IPS-18c (cell line): Measurements from ENCODE around the gene MFN2.

Experiments
- H3K4me3 ChIP-seq: 2 replicates; pipeline ENCODE4 v1.7.0; 2013; ENCODE audit warnings: low read depth, mild to moderate bottlenecking, low read length, moderate library complexity; ENCODE audit not compliant: insufficient read depth
- H3K9me3 ChIP-seq: one replicate; pipeline ENCODE4 v1.6.1; 2013; ENCODE audit warnings: mild to moderate bottlenecking, low read length, moderate library complexity; ENCODE audit not compliant: control insufficient read depth, insufficient read depth

MFN2 gene

DNA sequence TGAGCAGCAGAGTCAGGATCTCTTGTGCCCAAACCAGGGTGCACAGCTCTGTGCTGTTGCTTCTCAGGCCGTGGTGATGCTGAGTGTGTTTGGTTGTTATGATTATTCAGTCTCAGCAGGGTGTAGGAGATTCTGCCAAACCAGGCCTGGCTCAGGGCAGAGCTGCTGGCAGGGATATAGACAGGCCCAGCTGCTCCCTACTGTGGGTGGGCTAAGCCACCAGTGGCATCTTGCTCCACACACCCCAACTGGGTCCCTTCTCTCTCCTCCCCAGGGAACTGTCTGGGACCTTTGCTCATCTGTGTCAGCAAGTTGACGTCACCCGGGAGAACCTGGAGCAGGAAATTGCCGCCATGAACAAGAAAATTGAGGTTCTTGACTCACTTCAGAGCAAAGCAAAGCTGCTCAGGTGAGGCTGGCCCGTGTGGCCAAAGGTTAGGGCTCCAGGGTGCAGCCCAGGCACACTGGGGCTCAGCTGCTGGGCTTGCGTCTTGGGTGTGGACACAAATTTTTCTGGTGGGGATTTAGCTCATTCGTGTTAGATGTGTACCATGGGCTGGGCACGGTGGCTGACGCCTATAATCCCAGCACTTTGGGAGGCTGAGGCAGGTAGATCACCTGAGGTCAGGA, 29.2 kb downstream of the MFN2 start:
- no peak overlapping the region for H3K4me3 ChIP-seq
- H3K9me3 ChIP-seq = peaks cover 4% of the 10 kb centered on the region

DNA sequence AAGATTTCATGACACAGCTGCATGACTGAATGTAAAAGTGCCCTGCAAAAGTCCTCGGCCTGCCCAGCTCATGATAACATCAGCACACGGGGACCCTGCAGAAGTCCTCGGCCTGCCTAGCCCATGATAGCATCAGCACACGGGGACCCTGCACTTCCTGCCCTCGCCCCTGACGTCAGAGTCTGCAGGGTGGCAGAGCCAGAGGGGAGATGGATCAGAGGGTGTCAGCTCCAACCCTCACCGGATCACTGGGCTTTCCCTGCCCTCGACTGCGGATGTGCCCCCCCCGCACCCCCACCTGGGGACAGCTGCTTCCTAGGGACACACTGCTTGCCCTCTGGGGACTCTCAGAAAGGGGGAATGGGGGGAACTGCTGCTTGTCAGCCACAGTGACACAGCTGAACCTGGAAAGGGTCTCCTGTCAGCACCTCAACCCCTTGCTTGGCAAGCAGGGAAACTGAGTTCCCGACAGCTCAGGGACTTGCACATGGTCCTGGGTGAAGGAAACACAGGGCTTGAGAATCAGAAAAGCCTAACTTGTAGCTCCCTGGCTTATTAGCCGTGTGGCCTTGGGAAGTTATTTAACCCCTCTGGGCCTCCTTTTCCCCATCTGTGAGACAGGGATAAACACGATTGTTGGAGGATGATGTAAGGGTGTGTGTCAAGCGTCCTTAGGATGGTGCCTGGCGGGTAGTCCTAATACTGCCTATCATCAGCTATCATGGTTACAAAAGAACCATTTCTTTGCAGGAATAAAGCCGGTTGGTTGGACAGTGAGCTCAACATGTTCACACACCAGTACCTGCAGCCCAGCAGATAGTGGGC, 30.7 kb downstream of the MFN2 start:
- Histone ChIP-seq H3K4me3 (no peak overlapping the region), H3K9me3 (peaks cover 4% of the 10 kb centered on the region)

DNA sequence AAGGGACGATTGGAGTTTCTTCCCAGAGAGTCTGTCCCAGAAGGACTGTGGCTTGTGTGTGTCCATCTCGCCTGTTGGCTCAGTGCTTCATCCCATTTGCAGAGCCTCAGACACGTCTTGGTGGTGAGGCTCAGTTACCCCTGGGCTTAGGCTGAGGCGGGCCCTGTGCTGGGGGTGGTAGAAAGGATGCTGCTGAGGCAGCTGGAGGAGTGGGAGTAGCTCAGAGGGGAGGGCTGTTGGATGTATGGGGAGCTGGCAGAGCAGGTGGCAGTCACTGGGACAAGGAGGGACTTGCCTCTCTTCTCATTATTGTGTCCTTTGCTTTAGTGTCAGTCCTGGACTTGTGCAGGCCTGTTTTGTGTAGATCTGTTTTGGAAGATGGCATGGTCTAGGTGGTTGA, 31.8 kb downstream of the MFN2 start:
- Histone ChIP-seq H3K9me3 (peaks cover 4% of the 10 kb centered on the region), H3K4me3 (no peak overlapping the region)

DNA sequence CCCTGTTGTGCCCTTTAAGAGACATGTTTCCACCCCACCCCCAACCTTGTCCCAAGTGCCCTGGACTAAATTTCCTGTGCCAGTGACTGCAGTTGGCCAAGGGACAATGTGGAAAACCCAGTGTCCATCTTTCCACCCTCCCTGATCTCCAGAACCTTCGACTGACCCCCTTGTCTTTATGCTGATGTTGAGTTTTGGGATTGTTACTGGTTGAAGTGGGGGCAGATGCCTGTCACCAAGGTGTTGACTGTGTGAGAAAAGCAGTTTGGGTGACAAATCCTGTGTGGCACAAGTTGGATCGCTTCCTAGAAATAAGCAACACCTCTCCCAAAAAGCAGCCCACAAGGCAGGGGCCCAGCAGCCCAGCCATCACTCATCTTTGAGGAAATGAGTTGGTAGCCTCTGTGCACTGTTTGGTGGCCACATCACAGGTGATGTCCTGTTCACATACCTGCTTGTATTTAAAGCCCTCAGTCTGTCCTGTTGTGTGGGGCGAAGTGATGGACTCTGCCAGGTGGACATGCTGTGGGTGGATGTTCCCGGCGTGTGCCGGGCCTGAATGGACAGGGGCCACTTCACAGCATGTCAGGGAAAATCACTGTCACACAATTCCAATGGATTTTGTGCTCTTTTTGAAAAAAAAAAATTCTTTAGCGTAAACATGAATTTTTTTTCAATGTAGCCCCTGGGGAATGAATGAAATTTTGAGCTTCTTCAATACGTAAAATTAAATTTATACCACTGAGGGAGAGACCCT, 32.5 kb downstream of the MFN2 start:
- Histone ChIP-seq H3K4me3 (no peak overlapping the region), H3K9me3 (no peaks in the 10 kb centered on the region)

DNA sequence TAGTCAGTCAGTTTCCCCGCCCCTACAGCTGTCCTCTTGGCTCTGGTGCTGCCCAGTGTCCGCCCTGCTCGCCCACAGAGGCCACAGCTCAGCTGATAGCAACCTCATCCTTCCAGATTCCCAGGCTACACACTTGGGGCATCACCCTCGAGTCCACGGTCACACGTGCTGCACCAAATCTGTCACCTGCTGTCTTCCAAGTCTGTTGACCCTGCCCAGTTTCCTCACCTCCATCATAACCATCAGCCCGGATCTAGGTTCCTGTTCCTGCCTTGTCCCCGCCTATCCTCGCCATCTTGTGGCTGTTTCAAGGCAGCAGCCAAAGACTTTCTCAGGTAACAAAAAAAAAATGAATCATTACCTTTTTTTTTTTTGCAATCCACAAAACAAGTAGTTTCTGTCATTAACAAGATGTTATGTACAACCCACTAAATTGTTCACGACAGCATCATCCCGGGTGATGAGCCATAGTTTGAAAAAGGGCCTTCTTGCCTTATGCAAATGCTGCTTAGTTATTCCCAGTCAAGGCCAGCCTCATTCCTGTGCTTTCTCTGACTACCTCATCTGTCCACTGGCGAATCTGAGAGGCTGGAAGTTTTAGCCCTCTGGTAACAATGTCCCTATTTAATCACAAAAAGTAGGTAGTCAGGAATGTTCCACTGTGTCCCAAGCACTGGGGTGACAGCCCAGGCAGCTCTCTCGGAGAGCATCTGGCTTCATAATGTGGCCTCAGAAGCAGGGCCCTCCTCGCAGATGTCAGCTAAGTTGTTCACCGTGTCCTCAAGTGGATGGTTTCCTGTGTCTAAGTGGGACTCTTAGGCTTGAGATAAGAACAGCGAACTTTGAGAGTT, 34.1 kb downstream of the MFN2 start:
- Histone ChIP-seq H3K9me3 (no peaks in the 10 kb centered on the region), H3K4me3 (no peak overlapping the region)

DNA sequence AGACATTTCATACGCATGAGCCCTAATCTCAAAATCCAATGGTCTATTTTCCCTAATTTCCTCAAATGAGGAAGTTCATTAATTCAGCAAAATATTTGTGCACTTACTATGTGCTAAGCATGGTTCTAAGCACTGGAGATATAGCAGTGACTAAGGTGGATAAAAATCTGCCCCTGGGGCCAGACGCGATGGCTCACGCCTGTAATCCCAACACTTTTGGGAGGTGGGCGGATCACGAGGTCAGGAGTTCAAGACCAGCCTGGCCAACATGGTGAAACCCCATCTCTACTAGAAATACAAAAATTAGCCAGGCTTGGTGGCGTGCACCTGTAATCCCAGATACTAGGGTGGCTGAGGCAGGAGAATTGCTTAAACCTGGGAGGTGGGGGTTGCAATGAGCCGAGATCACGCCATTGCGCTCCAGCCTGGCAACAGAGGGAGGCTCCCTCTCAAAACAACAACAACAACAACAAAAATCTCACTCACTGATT, 34.8 kb downstream of the MFN2 start:
- Histone ChIP-seq H3K4me3 (no peak overlapping the region), H3K9me3 (no peaks in the 10 kb centered on the region)

DNA sequence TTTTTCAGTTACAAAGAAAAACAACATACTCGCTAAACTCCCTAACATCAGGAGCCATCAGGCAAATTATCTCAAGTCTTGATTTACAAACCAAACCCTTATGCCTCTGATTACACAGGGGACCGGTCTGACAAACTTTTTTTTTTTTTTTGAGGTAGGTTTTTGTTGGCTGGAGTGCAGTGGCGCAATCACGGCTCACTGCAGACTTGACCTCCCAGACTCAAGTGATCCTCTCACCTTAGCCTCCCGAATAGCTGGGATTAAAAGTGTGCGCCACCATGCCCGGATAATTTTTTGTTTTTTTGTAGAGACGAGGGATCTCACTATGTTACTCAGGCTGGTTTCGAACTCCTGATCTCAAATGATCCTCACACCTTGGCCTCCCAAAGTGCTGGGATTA, 35.3 kb downstream of the MFN2 start:
- no peaks in the 10 kb centered on the region for H3K9me3 ChIP-seq
- no peak overlapping the region for H3K4me3 ChIP-seq

DNA sequence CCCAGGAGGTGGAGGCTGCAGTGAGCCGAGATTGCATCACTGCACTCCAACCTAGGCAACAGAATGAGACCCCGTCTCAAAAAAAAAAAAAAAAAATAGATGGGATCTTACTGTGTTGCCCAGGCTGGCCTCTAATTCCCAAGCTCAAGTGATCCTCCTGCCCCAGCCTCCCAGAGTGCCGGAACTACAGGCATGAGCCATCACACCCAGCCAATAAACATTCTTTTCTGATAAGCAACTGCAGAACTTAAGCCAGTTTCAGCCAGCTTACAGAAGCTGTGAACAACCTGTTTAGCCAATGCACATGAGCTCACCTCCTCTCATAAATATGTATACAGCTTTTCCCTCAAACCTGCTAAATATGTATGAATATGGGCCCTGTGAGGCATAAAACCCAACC, 35.9 kb downstream of the MFN2 start:
- H3K9me3 ChIP-seq = no peaks in the 10 kb centered on the region

DNA sequence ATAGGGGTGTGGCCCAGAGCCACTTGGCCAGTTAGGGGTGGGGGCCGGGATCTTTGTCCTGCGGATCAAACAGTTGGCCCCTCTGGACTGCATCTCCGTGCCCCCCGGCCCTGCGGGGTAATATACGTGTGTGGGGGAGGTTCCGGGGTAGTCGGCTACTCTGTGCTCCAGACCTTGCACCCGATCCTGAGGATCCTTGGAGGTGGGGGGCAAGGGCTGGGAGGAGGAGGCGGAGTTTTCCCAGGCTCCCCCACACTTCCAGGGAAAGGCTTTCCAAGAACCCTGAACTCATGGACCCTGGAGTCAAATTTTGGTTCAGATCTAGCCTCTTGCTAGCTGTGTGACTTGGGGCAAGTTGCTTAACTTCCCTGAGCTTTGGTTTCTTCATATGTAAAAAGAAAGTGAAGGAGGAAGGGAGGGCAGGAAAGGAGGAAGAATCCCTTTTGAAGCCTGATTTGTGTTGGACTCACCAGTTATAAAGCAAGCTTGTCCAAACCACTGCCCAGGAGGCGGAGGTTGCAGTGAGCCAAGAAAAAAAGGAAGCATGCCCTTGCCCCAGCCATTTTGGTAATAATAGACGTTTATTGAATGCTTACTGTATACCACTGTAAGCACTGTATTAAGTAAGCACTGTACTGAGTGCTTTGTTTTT, 39.7 kb downstream of the MFN2 start:
- H3K9me3 ChIP-seq = no peaks in the 10 kb centered on the region
- H3K4me3 ChIP-seq = peak overlapping the region; percentile 93

More for the DNA sequence above, 35.9 kb downstream of the MFN2 start:
- H3K4me3 ChIP-seq = no peak overlapping the region

DNA sequence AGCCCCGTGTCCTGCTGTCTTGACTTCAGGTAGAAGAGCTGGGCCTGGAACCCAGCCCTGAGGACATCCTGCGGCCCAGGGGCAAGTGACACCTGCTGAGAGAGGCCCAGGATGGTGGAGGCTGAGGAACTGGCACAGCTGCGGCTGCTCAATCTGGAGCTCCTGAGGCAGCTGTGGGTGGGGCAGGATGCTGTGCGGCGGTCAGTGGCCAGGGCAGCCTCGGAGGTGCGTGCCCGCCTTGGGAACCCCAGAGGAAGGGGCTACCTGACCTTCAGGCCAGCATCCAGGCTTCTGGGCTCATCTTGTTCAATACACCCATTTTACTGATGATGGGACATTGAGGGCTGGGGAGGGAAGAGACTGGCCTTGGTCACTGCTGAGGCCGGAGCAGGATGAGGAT, 41.4 kb downstream of the MFN2 start:
- peaks cover under 1% of the 10 kb centered on the region for H3K9me3 ChIP-seq

DNA sequence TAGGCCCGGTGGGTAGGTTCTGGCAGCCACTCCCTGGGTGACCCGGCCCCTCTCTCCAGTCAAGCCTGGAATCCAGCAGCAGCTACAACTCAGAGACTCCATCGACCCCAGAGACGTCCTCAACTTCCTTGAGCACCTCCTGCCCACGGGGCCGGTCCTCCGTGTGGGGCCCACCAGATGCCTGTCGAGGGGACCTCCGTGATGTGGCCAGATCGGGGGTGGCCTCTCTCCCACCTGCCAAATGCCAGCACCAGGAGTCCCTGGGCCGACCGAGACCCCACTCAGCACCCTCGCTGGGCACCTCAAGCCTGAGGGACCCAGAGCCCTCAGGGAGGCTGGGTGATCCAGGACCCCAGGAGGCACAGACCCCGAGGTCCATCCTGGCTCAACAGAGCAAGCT, 41.8 kb downstream of the MFN2 start:
- H3K9me3 ChIP-seq = peaks cover 2% of the 10 kb centered on the region

More for the DNA sequence above, 41.4 kb downstream of the MFN2 start:
- H3K4me3 ChIP-seq = no peak overlapping the region

DNA sequence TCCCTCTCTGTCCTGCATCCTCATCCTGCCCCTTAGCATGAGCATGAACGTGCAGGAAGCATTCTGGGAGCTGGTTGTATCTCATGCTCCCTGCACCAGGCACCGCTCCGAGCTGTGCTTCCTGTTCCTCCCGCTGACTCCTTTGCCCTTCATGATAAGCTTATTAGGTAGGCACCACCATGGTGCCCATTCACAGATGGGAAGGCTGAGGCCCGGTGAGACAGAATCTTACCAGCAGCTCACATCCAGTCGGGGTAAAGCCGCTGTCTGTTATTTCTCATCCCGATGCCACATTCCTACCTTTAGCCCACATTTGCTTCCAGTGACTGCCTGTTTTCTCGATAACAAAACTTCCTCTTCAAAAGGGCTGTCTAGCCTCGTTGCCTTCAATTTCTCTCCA, 46.3 kb downstream of the MFN2 start:
- Histone ChIP-seq H3K9me3 (peaks cover 2% of the 10 kb centered on the region), H3K4me3 (no peak overlapping the region)

More for the DNA sequence above, 41.8 kb downstream of the MFN2 start:
- H3K4me3 ChIP-seq = no peak overlapping the region

DNA sequence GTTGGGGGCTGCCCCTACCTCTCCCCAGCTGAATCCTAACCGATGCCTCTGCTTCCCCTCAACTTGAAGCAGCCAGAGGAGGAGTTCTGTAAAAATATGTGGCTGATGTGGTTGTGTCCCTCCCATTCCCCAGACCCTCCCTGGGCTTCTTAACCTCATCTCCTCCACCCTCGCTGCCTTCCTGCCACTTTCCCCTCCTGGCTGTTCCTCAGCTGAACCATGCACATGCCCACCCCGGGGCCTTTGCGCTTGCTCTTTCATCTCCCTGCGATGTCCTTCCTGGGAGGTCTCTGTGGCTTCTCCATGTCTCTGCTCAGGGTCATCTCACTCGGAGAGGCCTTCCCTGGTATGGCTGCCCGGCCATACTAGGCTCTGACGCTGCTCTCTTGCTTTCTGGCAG, 48.0 kb downstream of the MFN2 start:
- H3K9me3 ChIP-seq = peaks cover 2% of the 10 kb centered on the region
- H3K4me3 ChIP-seq = no peak overlapping the region

DNA sequence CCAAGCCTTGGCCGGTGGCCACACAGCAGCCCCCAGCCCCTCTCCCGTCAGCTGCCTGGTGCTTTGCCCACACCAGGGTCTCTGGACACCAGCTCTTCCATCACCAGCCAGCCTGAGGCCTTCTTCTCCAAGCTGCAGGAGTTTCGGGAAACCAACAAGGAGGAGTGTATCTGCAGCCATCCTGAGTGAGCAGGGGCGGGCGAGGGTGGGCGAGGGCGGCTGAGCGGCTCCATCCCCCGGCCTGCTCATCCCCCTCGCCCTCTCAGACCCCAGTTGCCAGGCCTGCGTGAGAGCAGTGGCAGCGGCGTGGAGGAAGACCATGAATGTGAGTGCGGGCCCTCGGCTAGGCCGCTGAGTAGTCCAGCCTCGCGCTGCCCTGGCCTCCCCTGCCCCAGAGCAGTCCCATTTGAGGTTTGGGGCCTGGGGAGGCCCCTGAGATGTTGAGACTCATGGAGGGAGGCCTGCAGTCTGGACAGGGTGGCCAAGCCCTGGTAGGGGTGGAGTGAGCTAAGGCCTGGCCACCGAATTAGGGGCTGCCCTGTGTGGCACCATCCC, 48.8 kb downstream of the MFN2 start:
- H3K9me3 ChIP-seq = peaks cover 2% of the 10 kb centered on the region
- H3K4me3 ChIP-seq = no peak overlapping the region

DNA sequence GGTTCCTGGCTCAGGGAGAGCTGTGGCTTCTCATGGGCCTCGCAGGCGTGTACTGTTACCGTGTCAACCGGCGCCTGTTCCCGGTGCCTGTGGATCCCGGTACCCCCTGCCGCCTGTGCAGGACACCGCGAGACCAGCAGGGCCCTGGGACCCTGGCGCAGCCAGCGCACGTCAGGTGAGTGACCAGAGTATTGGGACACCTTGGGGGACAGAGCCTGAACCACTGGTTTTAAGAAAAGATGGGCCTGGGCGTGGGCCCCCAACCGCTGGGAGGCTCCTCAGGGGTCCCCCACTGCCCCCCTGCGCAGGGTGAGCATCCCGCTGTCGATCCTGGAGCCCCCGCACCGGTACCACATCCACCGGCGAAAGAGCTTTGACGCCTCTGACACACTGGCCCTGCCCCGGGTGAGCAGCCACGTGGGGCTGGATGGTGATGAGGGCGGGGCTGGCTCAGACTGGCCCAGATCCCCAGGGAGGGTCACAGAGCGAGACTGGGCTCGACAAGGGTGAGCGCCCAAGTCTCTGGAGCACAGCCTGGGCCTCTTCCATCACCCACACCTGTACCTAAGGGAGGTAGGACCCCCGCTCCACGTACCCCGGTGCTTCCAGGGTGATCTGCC, 49.6 kb downstream of the MFN2 start:
- peaks cover 2% of the 10 kb centered on the region for H3K9me3 ChIP-seq
- no peak overlapping the region for H3K4me3 ChIP-seq
